GM12878 (cell line): Measurements from ENCODE around the gene ARF3. TPM values are rescaled to one million over a fixed set of nuclear protein-coding genes. Genes with fewer than 3 reads are reported as not detected.

Experiments used
- BHLHE40 ChIP-seq, 2 experiments: fragments of 450-650 bp in 1 of 2; IDR thresholded peaks; 2 replicates each; pipeline ENCODE4 v1.6.1; 2011 to 2017; ENCODE audit warnings: low read depth in 2 of 2, borderline replicate concordance in 1 of 2, improper control_type of control experiment in 1 of 2, low read length in 1 of 2, mild to moderate bottlenecking in 1 of 2
- CBFB ChIP-seq: IDR thresholded peaks from 2 replicates; pipeline ENCODE4 v1.6.1; 2016; ENCODE audit warnings: antibody characterized with exemption, low read depth
- CBX5 ChIP-seq: sonication (generic); IDR thresholded peaks from 2 replicates; pipeline ENCODE4 v1.6.1; 2016; ENCODE audit warnings: low read depth, moderate library complexity, mild to moderate bottlenecking, inconsistent platforms
- CHD2 ChIP-seq: IDR thresholded peaks from 2 replicates; pipeline ENCODE4 v1.6.1; 2011; ENCODE audit warnings: low read depth, low read length, improper control_type of control experiment, borderline replicate concordance
- CREM ChIP-seq: IDR thresholded peaks from 2 replicates; pipeline ENCODE4 v1.6.1; 2014; ENCODE audit warnings: antibody characterized with exemption, low read depth
- DPF2 ChIP-seq: fragments of 450-650 bp; IDR thresholded peaks from 2 replicates; pipeline ENCODE4 v1.6.1; 2017; ENCODE audit warnings: mild to moderate bottlenecking
- EED ChIP-seq: sonication (generic); IDR thresholded peaks from 2 replicates; pipeline ENCODE4 v1.6.1; 2016; ENCODE audit warnings: antibody characterized with exemption, low read depth
- ETV6 ChIP-seq, 2 experiments: fragments of 450-650 bp in 1 of 2; IDR thresholded peaks in 1 of 2; conservative IDR thresholded peaks in 1 of 2; 2 replicates each; pipeline ENCODE4 v1.6.1; 2014; ENCODE audit warnings: antibody characterized with exemption in 1 of 2, borderline replicate concordance in 1 of 2, low read depth in 1 of 2, mild to moderate bottlenecking in 1 of 2, moderate library complexity in 1 of 2
- LARP7 ChIP-seq: fragments of 450-650 bp; IDR thresholded peaks from 2 replicates; pipeline ENCODE4 v1.6.1; 2017; ENCODE audit warnings: mild to moderate bottlenecking
- NKRF ChIP-seq: fragments of 450-650 bp; conservative IDR thresholded peaks from 2 replicates; pipeline ENCODE4 v1.6.1; 2017; ENCODE audit warnings: mild to moderate bottlenecking, moderate library complexity
- PAX5 ChIP-seq: IDR thresholded peaks from 2 replicates; pipeline ENCODE4 v1.6.1; 2011; ENCODE audit warnings: low read depth, low read length, borderline replicate concordance
- PAX8 ChIP-seq: fragments of 450-650 bp; IDR thresholded peaks from 2 replicates; pipeline ENCODE4 v1.6.1; 2017; ENCODE audit warnings: mild to moderate bottlenecking, moderate library complexity
- PML ChIP-seq: IDR thresholded peaks from 2 replicates; pipeline ENCODE4 v1.6.1; 2012; ENCODE audit warnings: low read length, inconsistent platforms
- SIX5 ChIP-seq: IDR thresholded peaks from 2 replicates; pipeline ENCODE4 v1.6.1; 2011; ENCODE audit warnings: mild to moderate bottlenecking, low read depth, low read length, moderate library complexity; ENCODE audit not compliant: severe bottlenecking
- SMARCA5 ChIP-seq: fragments of 450-650 bp; IDR thresholded peaks from 2 replicates; pipeline ENCODE4 v1.6.1; 2017; ENCODE audit warnings: mild to moderate bottlenecking
- SMC3 ChIP-seq: IDR thresholded peaks from 2 replicates; pipeline ENCODE4 v1.6.1; 2011; ENCODE audit warnings: low read length, improper control_type of control experiment, borderline replicate concordance
- SUZ12 ChIP-seq: fragments of 200-600 bp; sonication (generic); IDR thresholded peaks from one replicate; pipeline ENCODE4 v1.6.1; 2018; ENCODE audit warnings: antibody characterized with exemption, mild to moderate bottlenecking; ENCODE audit not compliant: unreplicated experiment
- TAF1 ChIP-seq: IDR thresholded peaks from 2 replicates; pipeline ENCODE4 v1.6.1; 2011; ENCODE audit warnings: mild to moderate bottlenecking, low read depth, low read length, borderline replicate concordance
- TCF3 ChIP-seq: IDR thresholded peaks from 2 replicates; pipeline ENCODE4 v1.6.1; 2012; ENCODE audit warnings: low read depth, mild to moderate bottlenecking, low read length, borderline replicate concordance; ENCODE audit not compliant: insufficient read depth
- USF1 ChIP-seq: IDR thresholded peaks from 2 replicates; pipeline ENCODE4 v1.6.1; 2011; ENCODE audit warnings: borderline replicate concordance, low read depth, mild to moderate bottlenecking, moderate library complexity, mixed read lengths, low read length; ENCODE audit not compliant: insufficient read depth; ENCODE audit errors: extremely low read length
- ZBTB4 ChIP-seq: fragments of 450-650 bp; formaldehyde crosslinking; IDR thresholded peaks from 2 replicates; pipeline ENCODE4 v1.4.0; 2022; ENCODE audit warnings: mild to moderate bottlenecking, moderate library complexity
- ZNF24 ChIP-seq: fragments of 450-650 bp; IDR thresholded peaks from 2 replicates; pipeline ENCODE4 v1.6.1; 2017; ENCODE audit warnings: antibody characterized with exemption, mild to moderate bottlenecking
- ZSCAN29 ChIP-seq: fragments of 450-650 bp; IDR thresholded peaks from 2 replicates; pipeline ENCODE4 v1.6.1; 2017; ENCODE audit warnings: mild to moderate bottlenecking, moderate library complexity
- polyA plus RNA-seq, 11 experiments: library from polyadenylated mRNA; depleted of rRNA in 4 of 11; unstranded in 6 of 11; stranded (reverse) in 5 of 11; fragments of >200 nt; fragmentation: Nextera tagmentation in 4 of 11; fragmentation: Illumina TruSeq in 1 of 11; extraction: Ambion mirVana in 4 of 11; extraction: Trizol in 1 of 11; gene quantifications; 1 replicate in 1 of 11; 2 replicates in 10 of 11; pipeline versions ENCODE4 v1.2.1 to v1.2.3, GENCODE V29; 2011 to 2016; ENCODE audit warnings: inconsistent platforms in 2 of 11, missing spikeins in 2 of 11, low read depth in 1 of 11
- total RNA-seq, 4 experiments: library from RNA; depleted of rRNA in 3 of 4; stranded (reverse); fragments of >200 nt in 3 of 4; fragmentation: Illumina TruSeq in 1 of 4; extraction: Trizol in 1 of 4; gene quantifications; 2 replicates each; pipeline versions ENCODE4 v1.2.1 to v1.2.3, GENCODE V29; 2013 to 2021

The ARF3 gene
- total and polyA plus RNA-seq, 10 of the 15 experiments (the other 5 are each of a cell fraction or from before 2014, with no cell fraction given), result 8.7 to 263 (median 74.4) TPM

GRCh38 chr12:48996794-48997718 is 39.8 kb upstream of the ARF3 start (continued):
- TF ChIP-seq TCF3 (0 out of 2 replicates have a peak, but pooled peaks have one; percentile 19), CBX5 (no peak), CHD2 (no peak), SIX5 (no peak), SMARCA5 (peak; percentile 81; the same call in 1 of the 2 replicates), TAF1 (no peak), PML (no peak), ETV6 (conservative IDR thresholded peaks at IDR 0.05 in 1 of 2, IDR thresholded peaks at IDR 0.05 in 1 of 2; ENCODE audit: borderline replicate concordance in 1 of 2, low read depth in 1 of 2) (no peak), SMC3 (peak; percentile 73; the same call in 1 of the 2 replicates), CREM (no peak), USF1 (no peak), ZBTB4 (CRISPR knock-in tag) (no peak), DPF2 (0 out of 2 replicates have a peak, but pooled peaks have one; percentile 43), SUZ12 (no peak), ZSCAN29 (no peak), CBFB (no peak), ZNF24 (no peak), PAX8 (no peak), NKRF (no peak; the same call in 1 of the 2 replicates), PAX5 (no peak), BHLHE40 (IDR thresholded peaks at IDR 0.05; ENCODE audit: borderline replicate concordance in 1 of 2, low read depth in 2 of 2, low read length in 1 of 2) (peak in 1 of 2 experiments; percentile 45; a peak in 1 of 4 replicates), LARP7 (0 out of 2 replicates have a peak, but pooled peaks have one; percentile 51), EED (peak; percentile 45; the same call in 1 of the 2 replicates)
